Measurements from ENCODE around the gene GTF2F2. TPM values are rescaled to one million over a fixed set of nuclear protein-coding genes. Genes with fewer than 3 reads are reported as not detected.
"Not testable (repeated sequence)": the region's sequence is repeated elsewhere in the genome, so short reads cannot be mapped to it uniquely, and the experiment has no call there.

Gene GTF2F2
- total RNA-seq, 2 experiments from 2014 or later = 15.0 to 15.1 TPM

- no peak overlapping the region for H3K4me3 Mint-ChIP-seq
- ATAC-seq (ENCODE audit: low read depth) (no peak), DNase-seq (no peak)
- H3K27me3 Mint-ChIP-seq = no peaks in the 10 kb centered on the region
- H3K4me1 Mint-ChIP-seq = no peaks in the 10 kb centered on the region
- H3K27ac Mint-ChIP-seq = no peak overlapping the region
- no peaks in the 10 kb centered on the region for H3K9me3 Mint-ChIP-seq
- peaks cover 3% of the 10 kb centered on the region for H3K36me3 Mint-ChIP-seq
- POLR2A ChIA-PET = no interaction called here
These were observed 122.2 kb downstream of the GTF2F2 start for GRCh38 chr13:45242524-45242923.

- Mint-ChIP-seq H3K27me3 (no peaks in the 10 kb centered on the region), H3K4me1 (no peaks in the 10 kb centered on the region), H3K36me3 (peaks cover 3% of the 10 kb centered on the region), H3K27ac (no peak overlapping the region), H3K4me3 (no peak overlapping the region), H3K9me3 (no peaks in the 10 kb centered on the region)
- ATAC-seq (ENCODE audit: low read depth) (no peak), DNase-seq (no peak)
- POLR2A ChIA-PET = no interaction called here
These were observed 122.8 kb downstream of the GTF2F2 start for GRCh38 chr13:45243077-45243476.

GRCh38 chr13:45244736-45245135 lies 124.4 kb downstream of the GTF2F2 start:
- POLR2A ChIA-PET; H3K27me3 Mint-ChIP-seq; H3K4me1 Mint-ChIP-seq; ATAC-seq (ENCODE audit: low read depth); H3K36me3 Mint-ChIP-seq; H3K27ac Mint-ChIP-seq; H3K9me3 Mint-ChIP-seq; H3K4me3 Mint-ChIP-seq; DNase-seq: not testable (repeated sequence)

DNA sequence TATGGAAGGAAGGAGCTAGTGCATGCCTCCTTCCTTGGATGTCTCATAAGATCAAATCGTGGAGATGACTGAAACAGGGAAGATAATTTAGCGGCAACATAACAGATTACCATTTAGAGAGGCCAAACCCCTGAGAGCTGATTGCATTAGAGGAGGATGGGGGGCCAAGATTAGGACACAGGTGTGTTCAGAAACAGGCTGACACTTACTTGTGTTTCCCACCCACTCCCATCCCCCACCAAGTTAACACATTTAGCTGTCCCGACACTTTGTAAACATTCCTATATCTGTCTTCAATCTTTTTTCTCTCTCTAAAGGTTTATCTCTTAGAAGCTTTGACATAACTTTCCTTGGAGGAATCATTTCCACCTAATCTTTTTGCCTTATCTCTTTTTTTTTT lies 129.4 kb downstream of the GTF2F2 start:
- no peaks in the 10 kb centered on the region for H3K4me1 Mint-ChIP-seq

DNA sequence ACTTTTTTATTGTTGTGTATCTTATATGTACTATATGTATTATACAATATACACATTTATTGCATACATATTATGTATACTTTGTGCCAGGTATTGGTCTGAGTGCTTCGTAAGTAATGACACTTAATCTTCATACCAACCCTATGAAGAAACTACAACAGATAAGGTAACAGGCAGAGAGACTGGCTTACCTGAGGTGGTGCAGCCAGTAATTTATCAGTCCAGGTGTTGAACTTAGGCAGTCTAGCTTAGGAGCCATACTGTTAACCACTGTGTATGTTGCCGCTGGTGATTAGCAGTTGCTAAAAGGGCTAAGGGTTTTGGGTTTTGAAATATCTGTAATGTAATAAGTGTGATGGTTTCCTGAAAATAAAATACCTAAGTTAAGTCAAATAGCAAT lies 134.1 kb downstream of the GTF2F2 start:
- ATAC-seq (ENCODE audit: low read depth) (no peak), DNase-seq (no peak)
- POLR2A ChIA-PET = no interaction called here
- Mint-ChIP-seq H3K36me3 (peaks cover 22% of the 10 kb centered on the region), H3K9me3 (no peaks in the 10 kb centered on the region), H3K4me1 (peaks cover 11% of the 10 kb centered on the region), H3K27ac (no peak overlapping the region), H3K27me3 (no peaks in the 10 kb centered on the region), H3K4me3 (no peak overlapping the region)

More for the DNA sequence above, 129.4 kb downstream of the GTF2F2 start:
- ATAC-seq (ENCODE audit: low read depth) = no peak
- no peak for DNase-seq
- POLR2A ChIA-PET = interaction anchor here (0.7 kb wide), 1 partner anchor 13 kb away, joined by 3 read pairs; no protein-coding TSS in a partner anchor
- H3K27me3 Mint-ChIP-seq = no peaks in the 10 kb centered on the region
- no peaks in the 10 kb centered on the region for H3K9me3 Mint-ChIP-seq
- H3K36me3 Mint-ChIP-seq = peaks cover 11% of the 10 kb centered on the region
- no peak overlapping the region for H3K27ac Mint-ChIP-seq
- H3K4me3 Mint-ChIP-seq = no peak overlapping the region

GRCh38 chr13:45255247-45255987 lies 135.1 kb downstream of the GTF2F2 start:
- Mint-ChIP-seq H3K4me3 (no peak overlapping the region), H3K4me1 (peaks cover 11% of the 10 kb centered on the region), H3K27me3 (no peaks in the 10 kb centered on the region), H3K9me3 (no peaks in the 10 kb centered on the region), H3K27ac (no peak overlapping the region), H3K36me3 (peaks cover 22% of the 10 kb centered on the region)
- POLR2A ChIA-PET = no interaction called here
- ATAC-seq (ENCODE audit: low read depth) = no peak
- DNase-seq = no peak

- Mint-ChIP-seq H3K36me3 (peaks cover 22% of the 10 kb centered on the region), H3K27me3 (no peaks in the 10 kb centered on the region), H3K4me1 (peaks cover 11% of the 10 kb centered on the region), H3K9me3 (no peaks in the 10 kb centered on the region), H3K4me3 (no peak overlapping the region), H3K27ac (no peak overlapping the region)
- no peak for ATAC-seq (ENCODE audit: low read depth)
- POLR2A ChIA-PET = no interaction called here
- DNase-seq = no peak
These were observed 135.9 kb downstream of the GTF2F2 start for GRCh38 chr13:45256254-45256653.

GRCh38 chr13:45257638-45258333 lies 137.5 kb downstream of the GTF2F2 start:
- no peak overlapping the region for H3K4me3 Mint-ChIP-seq
- POLR2A ChIA-PET = no interaction called here
- DNase-seq (no peak), ATAC-seq (ENCODE audit: low read depth) (no peak)
- peaks cover 20% of the 10 kb centered on the region for H3K36me3 Mint-ChIP-seq
- H3K9me3 Mint-ChIP-seq = no peaks in the 10 kb centered on the region
- no peaks in the 10 kb centered on the region for H3K27me3 Mint-ChIP-seq
- H3K27ac Mint-ChIP-seq = no peak overlapping the region
- H3K4me1 Mint-ChIP-seq = peaks cover 11% of the 10 kb centered on the region

DNA sequence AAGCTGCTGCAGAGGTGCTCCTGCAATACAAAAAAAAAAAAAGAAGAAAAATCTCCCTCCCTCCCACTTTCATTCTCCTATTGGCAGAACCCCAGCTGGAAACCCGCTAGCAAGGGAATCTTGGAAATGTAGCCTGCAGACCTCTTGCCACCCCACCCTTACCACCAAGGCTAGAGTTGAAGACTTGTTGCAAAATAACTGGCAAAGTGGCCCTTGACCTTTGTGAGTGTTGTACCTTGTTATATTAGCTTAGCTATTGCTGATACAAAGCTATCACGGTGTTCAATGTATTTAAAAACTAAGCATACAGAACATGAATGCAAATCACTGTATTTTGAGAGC lies 138.0 kb downstream of the GTF2F2 start:
- Mint-ChIP-seq H3K27me3 (no peaks in the 10 kb centered on the region), H3K4me3 (no peak overlapping the region), H3K27ac (no peak overlapping the region), H3K4me1 (peaks cover 11% of the 10 kb centered on the region), H3K9me3 (no peaks in the 10 kb centered on the region), H3K36me3 (peaks cover 19% of the 10 kb centered on the region)
- ATAC-seq (ENCODE audit: low read depth) (no peak), DNase-seq (no peak)
- POLR2A ChIA-PET = no interaction called here

GRCh38 chr13:45267215-45267614 lies 146.9 kb downstream of the GTF2F2 start:
- Mint-ChIP-seq H3K4me1 (no peaks in the 10 kb centered on the region), H3K27ac (no peak overlapping the region), H3K9me3 (no peaks in the 10 kb centered on the region), H3K27me3 (no peaks in the 10 kb centered on the region), H3K4me3 (no peak overlapping the region), H3K36me3 (peaks cover 8% of the 10 kb centered on the region)
- no peak for DNase-seq
- POLR2A ChIA-PET = no interaction called here
- no peak for ATAC-seq (ENCODE audit: low read depth)

DNA sequence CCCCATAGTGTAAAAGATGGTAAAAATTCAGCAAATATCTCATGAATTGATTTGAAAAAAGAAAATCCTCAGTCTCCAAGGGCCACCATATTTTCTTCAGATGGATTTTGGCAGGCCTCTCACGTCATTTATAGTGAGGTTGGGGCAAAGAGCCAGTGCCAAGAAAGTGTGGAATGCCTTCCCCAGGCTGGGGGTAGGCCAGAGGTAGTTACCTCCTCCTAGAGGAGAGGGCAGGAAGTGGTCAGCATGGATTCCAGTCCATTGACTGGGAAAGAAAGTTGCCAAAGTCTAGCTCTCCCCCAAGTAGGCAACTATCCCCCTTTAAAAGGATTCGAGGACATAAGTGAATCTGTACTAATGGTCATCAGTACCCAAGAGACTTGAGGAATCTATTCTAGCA lies 148.9 kb downstream of the GTF2F2 start:
- no peak for DNase-seq
- no peak overlapping the region for H3K27ac Mint-ChIP-seq
- POLR2A ChIA-PET = no interaction called here
- ATAC-seq (ENCODE audit: low read depth) = no peak
- H3K27me3 Mint-ChIP-seq = no peaks in the 10 kb centered on the region
- no peaks in the 10 kb centered on the region for H3K9me3 Mint-ChIP-seq
- H3K36me3 Mint-ChIP-seq = peaks cover 6% of the 10 kb centered on the region
- no peaks in the 10 kb centered on the region for H3K4me1 Mint-ChIP-seq
- H3K4me3 Mint-ChIP-seq = no peak overlapping the region

DNA sequence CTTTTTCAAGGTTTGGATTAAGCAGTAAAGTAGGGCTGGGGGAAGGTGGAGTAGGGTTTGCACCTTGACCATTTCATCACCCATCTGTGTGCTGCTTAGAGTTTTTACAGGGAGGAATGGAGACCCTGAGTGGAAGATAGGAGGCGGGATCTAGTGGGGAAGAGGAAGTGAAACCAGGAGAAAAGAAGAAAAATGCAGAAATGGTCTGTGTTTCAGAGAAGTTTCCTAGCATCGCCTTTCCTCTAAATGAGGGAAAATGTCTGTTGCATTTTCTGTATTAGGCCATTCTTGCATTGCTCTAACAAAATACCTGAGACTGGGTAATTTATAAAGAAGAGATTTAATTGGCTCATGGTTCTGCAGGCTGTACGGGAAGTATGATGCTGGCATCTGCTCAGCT lies 156.6 kb downstream of the GTF2F2 start:
- Mint-ChIP-seq H3K36me3 (peaks cover 20% of the 10 kb centered on the region), H3K9me3 (peaks cover 4% of the 10 kb centered on the region), H3K27ac (no peak overlapping the region), H3K4me1 (peaks cover 1% of the 10 kb centered on the region), H3K4me3 (no peak overlapping the region), H3K27me3 (no peaks in the 10 kb centered on the region)
- DNase-seq (no peak), ATAC-seq (ENCODE audit: low read depth) (no peak)
- POLR2A ChIA-PET = no interaction called here

DNA sequence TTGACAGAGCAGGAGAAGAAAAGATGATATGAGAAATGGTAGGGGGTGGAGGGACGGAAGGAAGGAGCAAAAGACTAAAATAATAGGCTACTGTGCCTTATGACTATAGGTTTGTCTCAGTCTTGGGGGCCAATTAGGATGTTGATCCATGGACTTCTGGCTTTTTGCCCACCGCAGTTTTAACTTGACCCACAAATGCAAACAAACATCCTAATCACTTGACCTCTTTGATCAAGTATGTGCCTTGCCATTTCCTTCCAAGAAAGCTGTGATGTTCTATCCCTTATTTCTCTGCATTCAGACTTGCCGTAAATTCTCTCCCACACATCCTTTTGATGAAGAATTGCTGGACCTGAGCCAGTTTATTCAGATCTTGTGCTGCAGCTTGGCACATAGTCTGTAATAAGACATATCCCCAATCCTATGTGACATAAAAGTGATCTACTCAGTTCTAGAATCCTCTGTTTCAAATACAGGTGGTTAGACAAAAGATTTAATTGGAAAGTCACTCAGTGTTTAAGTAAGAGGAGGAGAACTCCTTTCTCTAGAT lies 157.9 kb downstream of the GTF2F2 start:
- POLR2A ChIA-PET = no interaction called here
- Mint-ChIP-seq H3K4me1 (peaks cover 1% of the 10 kb centered on the region), H3K27ac (no peak overlapping the region), H3K9me3 (peaks cover 4% of the 10 kb centered on the region), H3K4me3 (no peak overlapping the region), H3K36me3 (peaks cover 20% of the 10 kb centered on the region), H3K27me3 (no peaks in the 10 kb centered on the region)
- no peak for DNase-seq
- ATAC-seq (ENCODE audit: low read depth) = no peak

GRCh38 chr13:45280011-45280410 lies 159.7 kb downstream of the GTF2F2 start:
- DNase-seq = no peak
- Mint-ChIP-seq H3K27ac (no peak overlapping the region), H3K27me3 (no peaks in the 10 kb centered on the region), H3K4me1 (peaks cover 1% of the 10 kb centered on the region), H3K4me3 (no peak overlapping the region), H3K9me3 (peaks cover 4% of the 10 kb centered on the region), H3K36me3 (peaks cover 20% of the 10 kb centered on the region)
- no peak for ATAC-seq (ENCODE audit: low read depth)
- POLR2A ChIA-PET = no interaction called here
